ENCODE data around the gene LCN6. TPM values are rescaled to one million over a fixed set of nuclear protein-coding genes. Genes with fewer than 3 reads are reported as not detected.
"Not testable (repeated sequence)": the region's sequence is repeated elsewhere in the genome, so short reads cannot be mapped to it uniquely, and the experiment has no call there.

LCN6 gene
- total RNA-seq, 4 donors from 2014 or later: 14.2 to 70.0 (median 42.9) TPM

DNA sequence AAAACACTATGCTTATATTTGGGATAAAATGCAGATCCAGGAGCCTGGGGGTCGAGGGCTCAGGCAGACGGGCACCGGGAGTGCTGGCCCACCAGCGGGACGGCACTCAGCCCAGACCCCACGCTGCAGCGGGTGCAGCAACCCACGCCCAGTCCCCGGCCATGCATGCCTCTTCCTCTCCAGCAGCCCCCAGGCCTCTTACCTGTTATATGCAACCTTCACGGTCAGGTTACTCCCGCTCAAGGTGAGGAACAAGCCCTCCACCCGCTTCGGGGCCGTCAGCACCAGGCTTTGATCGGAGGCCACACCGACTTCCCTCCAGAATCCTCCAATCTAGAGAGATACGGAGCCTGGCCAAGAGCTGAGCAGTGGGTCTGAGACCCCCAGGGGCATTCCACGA lies 8.5 kb upstream of the LCN6 start:
- H3K4me3 ChIP-seq: no peak overlapping the region
- H3K27me3 ChIP-seq: peaks cover 0 to 15% of the 10 kb centered on the region in 2 donors
- WGBS, 2 donors: 93% methylated on average over 16 to 18 of the region's 18 CpGs
- TF ChIP-seq EP300 (IDR thresholded peaks at IDR 0.05): no peak
- no peak for TF ChIP-seq POLR2A (IDR thresholded peaks at IDR 0.05)
- TF ChIP-seq, protein P1, sequence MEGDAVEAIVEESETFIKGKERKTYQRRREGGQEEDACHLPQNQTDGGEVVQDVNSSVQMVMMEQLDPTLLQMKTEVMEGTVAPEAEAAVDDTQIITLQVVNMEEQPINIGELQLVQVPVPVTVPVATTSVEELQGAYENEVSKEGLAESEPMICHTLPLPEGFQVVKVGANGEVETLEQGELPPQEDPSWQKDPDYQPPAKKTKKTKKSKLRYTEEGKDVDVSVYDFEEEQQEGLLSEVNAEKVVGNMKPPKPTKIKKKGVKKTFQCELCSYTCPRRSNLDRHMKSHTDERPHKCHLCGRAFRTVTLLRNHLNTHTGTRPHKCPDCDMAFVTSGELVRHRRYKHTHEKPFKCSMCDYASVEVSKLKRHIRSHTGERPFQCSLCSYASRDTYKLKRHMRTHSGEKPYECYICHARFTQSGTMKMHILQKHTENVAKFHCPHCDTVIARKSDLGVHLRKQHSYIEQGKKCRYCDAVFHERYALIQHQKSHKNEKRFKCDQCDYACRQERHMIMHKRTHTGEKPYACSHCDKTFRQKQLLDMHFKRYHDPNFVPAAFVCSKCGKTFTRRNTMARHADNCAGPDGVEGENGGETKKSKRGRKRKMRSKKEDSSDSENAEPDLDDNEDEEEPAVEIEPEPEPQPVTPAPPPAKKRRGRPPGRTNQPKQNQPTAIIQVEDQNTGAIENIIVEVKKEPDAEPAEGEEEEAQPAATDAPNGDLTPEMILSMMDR (IDR thresholded peaks at IDR 0.05): no peak
- H3K36me3 ChIP-seq: no peaks in the 10 kb centered on the region
- H3K27ac ChIP-seq: no peak overlapping the region
- peaks cover 0 to 17% (median 5%) of the 10 kb centered on the region in 4 donors for H3K4me1 ChIP-seq
- DNase-seq (ENCODE audit: low spot score in 2 of 2): no peak
- peaks cover 0 to 36% (median 3%) of the 10 kb centered on the region in 4 donors for H3K9me3 ChIP-seq

DNA sequence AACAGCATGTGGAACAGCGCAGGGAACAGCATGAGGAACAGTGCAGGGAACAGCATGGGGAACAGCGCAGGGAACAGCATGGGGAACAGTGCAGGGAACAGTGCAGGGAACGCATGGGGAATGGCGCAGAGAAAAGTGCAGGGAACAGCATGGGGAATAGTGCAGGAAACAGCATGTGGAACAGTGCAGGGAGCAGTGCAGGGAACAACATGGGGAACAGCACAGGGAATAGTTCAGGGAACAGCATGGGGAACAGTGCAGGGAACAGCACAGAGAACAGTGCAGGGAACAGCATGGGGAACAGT lies 7.8 kb upstream of the LCN6 start:
- TF ChIP-seq, protein P1 (IDR thresholded peaks at IDR 0.05): no peak
- TF ChIP-seq EP300 (IDR thresholded peaks at IDR 0.05) (no peak), POLR2A (IDR thresholded peaks at IDR 0.05) (no peak)
- Histone ChIP-seq H3K4me1 (peaks cover 0 to 16% (median 4%) of the 10 kb centered on the region in 4 donors), H3K9me3 (peaks cover 0 to 44% (median 4%) of the 10 kb centered on the region in 4 donors), H3K27me3 (peaks cover 0 to 10% of the 10 kb centered on the region in 2 donors), H3K27ac (no peak overlapping the region), H3K36me3 (no peaks in the 10 kb centered on the region), H3K4me3 (no peak overlapping the region)
- DNase-seq (ENCODE audit: low spot score in 2 of 2): no peak
- 85 to 93% methylated on average over 4 of the region's 4 CpGs for WGBS, 2 donors

DNA sequence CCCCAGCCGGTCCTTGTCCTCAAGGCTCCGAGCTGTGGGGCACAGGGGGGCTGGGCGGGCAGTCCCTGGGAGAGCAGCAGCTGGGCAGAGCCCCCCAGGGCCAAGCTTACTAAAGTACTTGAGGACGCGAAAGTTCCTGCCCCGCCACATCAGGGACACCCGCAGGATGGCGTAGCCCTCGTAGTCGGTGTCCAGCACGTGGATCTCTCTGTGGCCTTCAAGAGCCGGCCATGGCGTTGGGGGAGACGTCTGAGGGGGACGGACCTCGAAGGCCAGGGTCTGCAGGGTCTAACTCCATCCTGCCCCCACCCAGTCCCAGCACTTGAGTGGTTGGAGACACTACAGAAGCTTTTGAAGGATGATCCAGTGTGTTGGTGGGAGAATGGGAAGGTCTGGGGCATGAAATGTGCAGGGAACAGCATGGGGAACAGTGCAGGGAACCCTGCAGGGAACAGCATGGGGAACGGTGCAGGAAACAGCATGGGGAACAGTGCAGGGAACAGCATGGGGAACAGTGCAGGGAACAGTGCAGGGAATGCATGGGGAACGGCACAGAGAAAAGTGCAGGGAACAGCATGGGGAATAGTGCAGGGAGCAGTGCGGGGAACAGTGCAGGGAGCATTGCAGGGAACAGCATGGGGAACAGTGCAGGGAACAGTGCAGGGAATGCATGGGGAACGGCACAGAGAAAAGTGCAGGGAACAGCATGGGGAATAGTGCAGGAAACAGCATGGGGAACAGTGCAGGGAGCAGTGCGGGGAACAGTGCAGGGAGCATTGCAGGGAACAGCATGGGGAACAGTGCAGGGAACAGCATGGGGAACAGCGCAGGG lies 7.2 kb upstream of the LCN6 start:
- not testable (repeated sequence) for H3K27me3 ChIP-seq; H3K4me1 ChIP-seq; H3K27ac ChIP-seq; H3K4me3 ChIP-seq; DNase-seq (ENCODE audit: low spot score in 2 of 2); H3K36me3 ChIP-seq
- 83 to 87% methylated on average over 15 to 22 of the region's 22 CpGs for WGBS, 2 donors
- H3K9me3 ChIP-seq: peaks cover 0 to 44% (median 4%) of the 10 kb centered on the region in 4 donors

DNA sequence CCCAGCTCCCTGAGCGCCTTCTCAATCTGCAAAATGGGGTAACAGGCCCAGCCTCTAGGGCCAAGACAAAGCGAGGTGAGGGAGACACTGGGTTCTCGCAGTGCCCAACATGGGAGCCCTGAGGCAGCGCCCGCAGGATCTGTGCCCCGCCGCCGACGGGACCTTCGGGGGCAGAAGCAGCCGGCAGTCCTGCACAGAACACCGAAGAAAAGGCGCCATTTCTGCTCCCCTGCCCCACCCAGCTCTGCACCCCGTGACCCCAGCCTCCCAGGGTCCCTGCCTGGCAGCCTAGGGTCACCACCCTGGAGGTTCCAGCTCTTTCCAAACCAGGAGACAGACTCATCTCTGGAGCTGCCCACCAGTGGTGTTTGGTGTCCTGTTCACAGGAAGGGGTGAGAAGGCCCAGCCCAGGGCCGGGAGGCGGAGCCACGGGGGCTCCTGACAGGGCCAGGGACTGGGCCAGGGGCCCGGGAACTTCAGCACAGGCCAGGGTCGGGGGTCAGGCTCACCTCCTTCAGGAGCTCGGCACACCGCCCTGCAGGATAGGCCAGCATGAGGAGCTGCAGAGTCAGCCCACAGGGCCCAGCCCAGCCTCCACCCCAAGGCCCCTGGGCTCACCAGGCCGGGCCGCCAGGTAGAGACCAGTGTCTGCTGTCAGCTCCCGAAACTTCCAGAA lies 6.4 kb upstream of the LCN6 start:
- TF ChIP-seq POLR2A (IDR thresholded peaks at IDR 0.05): no peak
- TF ChIP-seq, protein P1 (IDR thresholded peaks at IDR 0.05): no peak
- no peak for TF ChIP-seq EP300 (IDR thresholded peaks at IDR 0.05)
- no peak overlapping the region for H3K27ac ChIP-seq
- H3K36me3 ChIP-seq: no peaks in the 10 kb centered on the region
- H3K4me3 ChIP-seq: no peak overlapping the region
- peaks cover 0 to 7% (median 3%) of the 10 kb centered on the region in 4 donors for H3K4me1 ChIP-seq
- H3K9me3 ChIP-seq: peaks cover 0 to 44% (median 4%) of the 10 kb centered on the region in 4 donors
- WGBS, 2 donors: 76 to 90% methylated on average over 17 to 24 of the region's 24 CpGs
- DNase-seq (ENCODE audit: low spot score in 2 of 2): no peak
- peaks cover 0 to under 1% of the 10 kb centered on the region in 2 donors for H3K27me3 ChIP-seq

DNA sequence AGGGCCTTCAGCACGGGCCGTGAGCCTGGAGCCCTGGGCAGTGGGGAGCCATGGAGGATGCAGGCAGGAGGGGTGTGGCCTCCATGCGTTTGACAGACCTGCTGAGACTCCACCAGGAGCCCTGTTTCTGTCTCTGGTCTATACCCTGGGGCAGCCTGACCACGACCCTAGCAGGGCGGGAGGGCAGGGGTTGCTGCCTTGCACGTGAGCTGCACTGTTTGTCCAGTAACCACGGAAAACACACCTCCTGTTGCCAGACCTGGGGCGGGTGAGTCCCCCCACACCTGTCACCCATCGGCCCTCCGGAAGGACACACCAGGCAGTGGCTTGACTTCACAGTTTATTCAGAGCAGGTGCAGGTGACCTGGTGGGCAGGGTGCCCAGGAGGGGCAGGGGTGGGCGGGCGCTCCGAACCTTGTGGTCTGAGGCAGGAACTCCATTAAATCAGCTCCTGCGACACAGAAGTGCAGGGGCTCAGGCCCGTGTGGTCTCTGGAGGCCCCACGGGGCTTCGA lies 5.8 kb upstream of the LCN6 start:
- Histone ChIP-seq H3K27me3 (no peaks in the 10 kb centered on the region), H3K27ac (no peak overlapping the region), H3K9me3 (peaks cover 0 to 44% (median 4%) of the 10 kb centered on the region in 4 donors), H3K4me1 (peaks cover 0 to 12% (median 6%) of the 10 kb centered on the region in 4 donors), H3K36me3 (no peaks in the 10 kb centered on the region), H3K4me3 (no peak overlapping the region)
- WGBS, 2 donors: 64 to 74% methylated on average over 7 to 16 of the region's 17 CpGs
- no peak for DNase-seq (ENCODE audit: low spot score in 2 of 2)
- TF ChIP-seq, protein P1 (IDR thresholded peaks at IDR 0.05): no peak
- no peak for TF ChIP-seq POLR2A (IDR thresholded peaks at IDR 0.05)
- TF ChIP-seq EP300 (IDR thresholded peaks at IDR 0.05): no peak
